NT2/D1 (cell line): ENCODE results near the gene SSB.
"Not testable (repeated sequence)": the region's sequence is repeated elsewhere in the genome, so short reads cannot be mapped to it uniquely, and the experiment has no call there.

Experiments used
- SUZ12 ChIP-seq: IDR thresholded peaks from 2 replicates; pipeline ENCODE4 v1.6.1; 2011; ENCODE audit not compliant: insufficient read length, insufficient read depth; ENCODE audit errors: extremely low read depth
- YY1 ChIP-seq: IDR thresholded peaks from 2 replicates; pipeline ENCODE4 v1.6.1; 2011; ENCODE audit not compliant: insufficient read length, insufficient read depth

DNA sequence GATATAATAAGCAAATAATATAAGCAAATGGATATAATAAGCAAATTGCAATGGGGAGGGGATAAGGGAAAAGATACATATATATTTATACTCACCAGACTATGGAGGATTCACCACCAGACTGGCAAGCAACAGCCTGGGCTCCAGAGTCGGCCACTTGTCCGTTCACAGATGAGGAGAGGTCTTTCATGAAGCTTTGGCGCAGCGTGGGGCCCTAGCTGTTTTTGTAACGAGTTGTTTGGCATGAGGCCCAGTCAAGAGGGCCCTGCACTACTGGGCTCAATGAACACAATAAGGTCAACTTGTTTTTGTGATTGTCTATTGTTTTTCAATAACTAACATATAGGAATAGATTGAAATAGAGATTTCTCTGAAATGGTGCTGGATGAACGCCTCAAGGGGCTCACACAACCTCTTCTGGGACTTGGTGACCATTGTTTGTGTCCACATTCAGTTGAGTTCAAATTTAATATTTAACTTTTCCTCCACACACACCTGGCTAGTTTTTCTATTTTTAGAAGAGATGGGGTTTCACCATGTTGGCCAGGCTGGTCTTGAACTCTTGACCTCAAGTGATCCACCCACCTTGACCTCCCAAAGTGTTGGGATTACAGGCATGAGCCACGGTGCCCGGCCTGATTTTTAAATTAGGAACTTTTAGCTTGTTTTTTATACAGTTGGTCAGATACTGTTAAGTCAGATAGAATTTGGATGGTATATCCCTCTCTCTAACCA is 50.5 kb downstream of the SSB start:
- not testable (repeated sequence) for TF ChIP-seq YY1, SUZ12
